Measurements from ENCODE around the gene FNDC10.

Gene FNDC10

DNA sequence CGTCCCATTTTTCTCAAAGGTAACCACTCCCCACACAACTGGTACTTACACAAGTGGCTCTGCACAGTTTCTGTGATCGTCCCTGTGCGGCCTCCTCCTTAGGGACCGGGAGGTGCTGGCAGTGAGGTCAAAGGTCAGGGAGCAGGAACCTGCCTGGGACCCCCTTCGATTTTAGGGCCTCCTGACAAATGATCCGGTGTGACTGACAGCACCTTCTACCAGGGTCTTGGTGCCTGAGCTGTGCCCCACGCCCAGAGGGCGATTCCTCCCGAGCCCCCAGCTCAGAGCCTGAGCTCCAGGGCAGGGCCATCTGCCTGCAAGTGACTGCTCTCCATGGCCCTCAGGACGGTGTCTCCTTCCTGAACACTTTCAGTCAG, 47.7 kb downstream of the FNDC10 start:
- no peaks in the 10 kb centered on the region for H3K27me3 ChIP-seq (ENCODE audit: control insufficient read depth, insufficient read depth, low read length)
- no peaks in the 10 kb centered on the region for H3K4me1 ChIP-seq
- H2AFZ ChIP-seq = no peak overlapping the region
- H3K79me2 ChIP-seq = peaks cover 4% of the 10 kb centered on the region
- H3K9ac ChIP-seq = no peak overlapping the region
- H3K27ac ChIP-seq = no peak overlapping the region
- no peak overlapping the region for H3K4me3 ChIP-seq (ENCODE audit: low read depth, low read length)
- H3K4me2 ChIP-seq (ENCODE audit: low read length) = no peak overlapping the region
- H3K9me3 ChIP-seq (ENCODE audit: control insufficient read depth, low read length) = no peaks in the 10 kb centered on the region
- TF ChIP-seq, protein P1, sequence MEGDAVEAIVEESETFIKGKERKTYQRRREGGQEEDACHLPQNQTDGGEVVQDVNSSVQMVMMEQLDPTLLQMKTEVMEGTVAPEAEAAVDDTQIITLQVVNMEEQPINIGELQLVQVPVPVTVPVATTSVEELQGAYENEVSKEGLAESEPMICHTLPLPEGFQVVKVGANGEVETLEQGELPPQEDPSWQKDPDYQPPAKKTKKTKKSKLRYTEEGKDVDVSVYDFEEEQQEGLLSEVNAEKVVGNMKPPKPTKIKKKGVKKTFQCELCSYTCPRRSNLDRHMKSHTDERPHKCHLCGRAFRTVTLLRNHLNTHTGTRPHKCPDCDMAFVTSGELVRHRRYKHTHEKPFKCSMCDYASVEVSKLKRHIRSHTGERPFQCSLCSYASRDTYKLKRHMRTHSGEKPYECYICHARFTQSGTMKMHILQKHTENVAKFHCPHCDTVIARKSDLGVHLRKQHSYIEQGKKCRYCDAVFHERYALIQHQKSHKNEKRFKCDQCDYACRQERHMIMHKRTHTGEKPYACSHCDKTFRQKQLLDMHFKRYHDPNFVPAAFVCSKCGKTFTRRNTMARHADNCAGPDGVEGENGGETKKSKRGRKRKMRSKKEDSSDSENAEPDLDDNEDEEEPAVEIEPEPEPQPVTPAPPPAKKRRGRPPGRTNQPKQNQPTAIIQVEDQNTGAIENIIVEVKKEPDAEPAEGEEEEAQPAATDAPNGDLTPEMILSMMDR (IDR thresholded peaks at IDR 0.05) = no peak
- H3K36me3 ChIP-seq (ENCODE audit: control insufficient read depth, insufficient read depth, low read length) = no peaks in the 10 kb centered on the region

DNA sequence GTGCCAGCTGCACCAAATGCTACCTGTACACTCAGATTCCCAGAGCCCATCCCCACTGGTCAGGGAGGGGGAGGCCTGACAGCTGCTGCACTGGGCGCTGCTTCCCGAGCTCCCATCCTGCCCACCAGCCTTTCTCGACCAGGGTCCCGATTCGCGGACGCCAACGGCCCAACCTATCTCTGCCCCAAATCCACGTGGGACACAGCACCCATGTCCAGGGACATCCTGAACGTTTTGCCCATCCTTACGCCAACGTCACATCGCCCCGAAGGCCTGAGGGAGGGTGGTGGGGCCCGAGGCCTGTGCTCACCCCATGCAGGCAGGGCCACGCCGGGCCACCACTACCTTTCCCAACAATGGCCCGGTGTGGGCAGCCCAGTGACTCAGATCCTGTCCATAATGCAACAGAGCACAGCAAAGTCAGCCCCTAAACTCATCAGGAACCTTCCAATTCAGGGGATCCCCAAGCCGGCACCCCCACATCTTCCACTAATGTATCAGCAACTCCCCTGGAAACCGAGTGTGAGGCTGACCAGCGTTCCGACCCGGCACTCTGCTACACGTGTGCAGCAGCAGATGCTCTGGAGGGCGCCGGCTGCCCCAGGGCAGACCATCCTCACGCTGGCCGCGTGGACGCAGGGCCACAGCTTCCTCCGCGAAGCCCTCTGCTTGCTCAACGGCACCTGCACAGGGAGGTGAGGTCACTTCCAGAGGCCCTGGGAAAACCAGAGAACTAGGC, 48.2 kb downstream of the FNDC10 start:
- H3K9ac ChIP-seq = no peak overlapping the region
- H3K27ac ChIP-seq = no peak overlapping the region
- no peaks in the 10 kb centered on the region for H3K9me3 ChIP-seq (ENCODE audit: control insufficient read depth, low read length)
- no peaks in the 10 kb centered on the region for H3K4me1 ChIP-seq
- H3K4me3 ChIP-seq (ENCODE audit: low read depth, low read length) = no peak overlapping the region
- TF ChIP-seq, protein P1 (IDR thresholded peaks at IDR 0.05) = no peak
- H3K4me2 ChIP-seq (ENCODE audit: low read length) = no peak overlapping the region
- no peaks in the 10 kb centered on the region for H3K27me3 ChIP-seq (ENCODE audit: control insufficient read depth, insufficient read depth, low read length)
- H3K36me3 ChIP-seq (ENCODE audit: control insufficient read depth, insufficient read depth, low read length) = no peaks in the 10 kb centered on the region
- H3K79me2 ChIP-seq = peaks cover 4% of the 10 kb centered on the region
- no peak overlapping the region for H2AFZ ChIP-seq

DNA sequence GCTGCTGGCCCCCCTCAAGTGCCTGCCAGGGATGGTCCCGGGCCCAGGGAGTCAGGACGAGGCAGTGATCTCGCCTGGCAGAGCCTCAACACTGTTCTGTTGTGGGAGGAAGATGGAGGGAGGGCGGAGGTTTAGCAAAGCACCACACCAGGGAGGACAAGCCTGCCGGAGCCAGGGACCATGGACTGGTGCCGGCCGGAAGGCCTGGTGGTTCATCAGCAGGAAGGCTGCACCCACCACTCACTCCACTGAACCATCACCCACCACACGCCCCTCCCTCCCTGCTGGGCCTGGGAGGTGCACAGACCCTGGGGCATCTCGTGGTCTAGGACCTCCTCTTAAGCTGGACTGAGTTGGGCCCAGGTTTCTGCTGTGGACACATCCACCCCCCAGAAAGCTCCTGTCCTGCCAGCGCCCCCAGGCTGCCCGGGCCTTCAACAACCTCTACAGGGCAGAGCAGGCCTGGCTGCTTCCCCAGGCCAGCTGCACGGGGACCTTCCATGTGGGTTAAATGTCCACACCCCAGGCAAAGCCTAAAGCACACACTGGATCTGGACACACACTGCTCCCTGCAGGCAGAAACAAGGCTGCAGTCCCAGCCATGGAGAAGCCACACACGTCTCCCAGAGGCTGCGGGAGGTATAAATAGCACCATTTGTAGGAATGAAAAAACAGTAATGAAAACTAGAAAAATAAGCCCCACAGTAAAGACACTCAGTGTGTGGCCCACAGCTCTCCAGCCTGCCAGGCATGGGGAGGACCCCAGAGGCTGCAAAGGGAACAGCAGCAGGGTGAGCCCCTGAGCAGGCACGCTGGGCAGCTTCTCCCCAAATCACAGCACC, 49.1 kb downstream of the FNDC10 start:
- H3K9ac ChIP-seq = no peak overlapping the region
- H3K4me3 ChIP-seq (ENCODE audit: low read depth, low read length) = no peak overlapping the region
- no peaks in the 10 kb centered on the region for H3K9me3 ChIP-seq (ENCODE audit: control insufficient read depth, low read length)
- no peak overlapping the region for H2AFZ ChIP-seq
- no peaks in the 10 kb centered on the region for H3K4me1 ChIP-seq
- TF ChIP-seq, protein P1 (IDR thresholded peaks at IDR 0.05) = no peak
- H3K79me2 ChIP-seq = peaks cover 4% of the 10 kb centered on the region
- no peak overlapping the region for H3K27ac ChIP-seq
- H3K4me2 ChIP-seq (ENCODE audit: low read length) = no peak overlapping the region
- no peaks in the 10 kb centered on the region for H3K36me3 ChIP-seq (ENCODE audit: control insufficient read depth, insufficient read depth, low read length)
- H3K27me3 ChIP-seq (ENCODE audit: control insufficient read depth, insufficient read depth, low read length) = no peaks in the 10 kb centered on the region

DNA sequence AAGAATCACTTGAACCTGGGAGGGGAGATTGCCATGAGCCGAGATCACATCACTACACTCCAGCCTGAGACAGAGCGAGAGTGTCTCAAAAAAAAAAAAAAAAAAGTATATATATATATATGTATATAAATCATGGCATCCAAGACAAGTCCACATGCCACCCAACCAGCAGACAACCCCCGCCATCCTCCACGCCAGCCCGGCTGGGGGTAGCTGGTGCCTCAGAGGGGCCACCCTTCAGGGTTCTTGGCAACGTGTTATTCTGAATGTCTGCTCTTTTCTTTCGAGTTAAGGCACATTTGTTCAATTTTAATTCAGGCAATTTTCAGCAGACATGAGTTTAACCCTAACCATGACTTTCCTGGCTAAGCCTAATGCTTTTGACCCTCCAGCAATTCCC, 49.8 kb downstream of the FNDC10 start:
- no peaks in the 10 kb centered on the region for H3K4me1 ChIP-seq
- H3K4me3 ChIP-seq (ENCODE audit: low read depth, low read length) = no peak overlapping the region
- no peaks in the 10 kb centered on the region for H3K27me3 ChIP-seq (ENCODE audit: control insufficient read depth, insufficient read depth, low read length)
- peaks cover 8% of the 10 kb centered on the region for H3K79me2 ChIP-seq
- H3K27ac ChIP-seq = no peak overlapping the region
- H3K9ac ChIP-seq = no peak overlapping the region
- H2AFZ ChIP-seq = no peak overlapping the region
- H3K4me2 ChIP-seq (ENCODE audit: low read length) = no peak overlapping the region
- H3K9me3 ChIP-seq (ENCODE audit: control insufficient read depth, low read length) = no peaks in the 10 kb centered on the region
- H3K36me3 ChIP-seq (ENCODE audit: control insufficient read depth, insufficient read depth, low read length) = no peaks in the 10 kb centered on the region
- TF ChIP-seq, protein P1 (IDR thresholded peaks at IDR 0.05) = no peak

All from parathyroid adenoma (tissue), 2 donors.